Spleen (tissue), 11 donors: Measurements from ENCODE around the gene SLC7A8. TPM values are rescaled to one million over a fixed set of nuclear protein-coding genes. Genes with fewer than 3 reads are reported as not detected.

Experiments
- DNase-seq: peaks from one replicate; pipeline ENCODE4 v3.0.0-alpha.2; 2020
- H3K27ac ChIP-seq, 8 donors: fragments of 200-600 bp; sonication (generic) in 7 of 8; 1 replicate in 4 of 8; 2 replicates in 4 of 8; pipeline versions ENCODE4 v1.5.0 to v1.8.0; 2016 to 2021; ENCODE audit warnings: inconsistent platforms in 4 of 8, mild to moderate bottlenecking in 4 of 8, moderate library complexity in 1 of 8
- H3K27me3 ChIP-seq, 7 donors: fragments of 200-600 bp; sonication (generic) in 6 of 7; replicated peaks in 1 of 7; 1 replicate in 4 of 7; 2 replicates in 3 of 7; pipeline versions ENCODE4 v1.5.0 to v1.8.0; 2016 to 2021; ENCODE audit warnings: inconsistent platforms in 3 of 7, mild to moderate bottlenecking in 1 of 7
- H3K36me3 ChIP-seq, 6 donors: fragments of 200-600 bp; sonication (generic) in 5 of 6; 1 replicate in 4 of 6; 2 replicates in 2 of 6; pipeline versions ENCODE4 v1.5.0 to v1.8.0; 2016 to 2021; ENCODE audit warnings: inconsistent platforms in 2 of 6
- H3K4me1 ChIP-seq, 6 donors: fragments of 200-600 bp; sonication (generic) in 5 of 6; 1 replicate in 3 of 6; 2 replicates in 3 of 6; pipeline versions ENCODE4 v1.5.0 to v1.8.0; 2016 to 2021; ENCODE audit warnings: inconsistent platforms in 3 of 6
- H3K4me3 ChIP-seq, 8 donors: fragments of 200-600 bp; sonication (generic) in 7 of 8; 1 replicate in 4 of 8; 2 replicates in 4 of 8; pipeline versions ENCODE4 v1.5.0 to v1.8.0; 2016 to 2021; ENCODE audit warnings: inconsistent platforms in 4 of 8, mild to moderate bottlenecking in 4 of 8, moderate library complexity in 2 of 8
- H3K9me3 ChIP-seq, 8 donors: fragments of 200-600 bp; sonication (generic) in 7 of 8; 1 replicate in 4 of 8; 2 replicates in 4 of 8; pipeline versions ENCODE4 v1.5.0 to v1.8.0; 2016 to 2021; ENCODE audit warnings: inconsistent platforms in 4 of 8
- CTCF ChIP-seq, 11 experiments: fragments of 200-600 bp in 7 of 11; fragments of 450-650 bp in 4 of 11; sonication (generic) in 4 of 11; IDR thresholded peaks in 8 of 11; conservative IDR thresholded peaks in 3 of 11; 1 replicate in 7 of 11; 2 replicates in 4 of 11; pipeline versions ENCODE4 v1.4.0 to v1.8.0; 2016 to 2021; ENCODE audit warnings: antibody characterized with exemption in 11 of 11, inconsistent platforms in 4 of 11, mild to moderate bottlenecking in 1 of 11
- POLR2A ChIP-seq, 3 donors: fragments of 450-650 bp; IDR thresholded peaks; one replicate each; pipeline ENCODE4 v1.5.1; 2017; ENCODE audit warnings: antibody characterized with exemption in 3 of 3, mild to moderate bottlenecking in 1 of 3
- POLR2AphosphoS5 ChIP-seq, 3 donors: sonication (generic); formaldehyde crosslinking; IDR thresholded peaks; one replicate each; pipeline ENCODE4 v1.5.1; 2017; ENCODE audit warnings: antibody characterized with exemption in 3 of 3
- WGBS, 5 donors: extraction: QIAGEN DNeasy Blood & Tissue Kit in 3 of 5; methylation state at CpG; one replicate each; pipeline versions ENCODE4 v1.1.5 to v1.1.7; 2013 to 2018; 5-methylcytosine and 5-hydroxymethylcytosine counted together
- intact Hi-C: fragments of 100-400 bp; cut with DNase I; formaldehyde crosslinking; loops from one replicate; pipeline ENCODE4 v1.15.0; 2023; ENCODE audit warnings: low total_unique reads
- polyA plus RNA-seq, 3 donors: library from polyadenylated mRNA; stranded (reverse); fragments of 200-250 nt; gene quantifications; one replicate each; pipeline ENCODE4 v1.2.1, GENCODE V29; 2013
- total RNA-seq, 7 donors: library from RNA; depleted of rRNA in 3 of 7; stranded (reverse); fragments of >200 nt in 3 of 7; fragmentation: NEBNext Ultra II Directional in 4 of 7; extraction: Animal tissue kit (Norgen Biotek cat#: 25700) in 4 of 7; gene quantifications; one replicate each; pipeline versions ENCODE4 v1.1.0 to v1.2.1, GENCODE V29; 2016 to 2021
- donor health status: healthy with polysubstance abuse.
- donor health status: DM: no; HTN: no; CAD: no; lungs with moderate emphysema.
- donor health status: DM: no; HTN: no; CAD: no.
- donor health status: Bipolar disorder and iron deficiency.
- donor health status: healthy.
- donor health status: DM: no; HTN: no; CAD: no.
- donor health status: DM: yes; HTN: yes; CAD: no.

The SLC7A8 gene
- total and polyA plus RNA-seq, 10 donors, result 3.5 to 106 (median 36.7) TPM

GRCh38 chr14:23187925-23188324 is 4.5 kb upstream of the SLC7A8 start:
- Histone ChIP-seq H3K27me3 (peaks cover 0 to 3% (median 0%) of the 10 kb centered on the region in 7 donors), H3K4me3 (no peak overlapping the region), H3K27ac (no peak overlapping the region), H3K9me3 (no peaks in the 10 kb centered on the region), H3K36me3 (no peaks in the 10 kb centered on the region), H3K4me1 (peaks cover 0 to 20% (median 10%) of the 10 kb centered on the region in 6 donors)
- WGBS, 5 donors, result 81 to 93% (median 86%) methylated on average over 2 of the region's 2 CpGs
- TF ChIP-seq POLR2AphosphoS5 (IDR thresholded peaks at IDR 0.05) (no peak), POLR2A (IDR thresholded peaks at IDR 0.05) (no peak), CTCF (IDR thresholded peaks at IDR 0.05 in 8 of 11, conservative IDR thresholded peaks at IDR 0.05 in 3 of 11) (no peak)
- no peak for DNase-seq
- intact Hi-C loops, result loop anchor here (2.0 kb wide), 1 partner anchor 67 kb away; no protein-coding TSS in a partner anchor

GRCh38 chr14:23186913-23187654 is 3.6 kb upstream of the SLC7A8 start:
- H3K27me3 ChIP-seq, result peaks cover 0 to 8% (median 0%) of the 10 kb centered on the region in 7 donors
- no peak for DNase-seq
- no peak overlapping the region for H3K4me3 ChIP-seq
- no peak for TF ChIP-seq POLR2A (IDR thresholded peaks at IDR 0.05)
- peak; percentile 64 to 87 (median 78) for TF ChIP-seq CTCF (IDR thresholded peaks at IDR 0.05 in 8 of 11, conservative IDR thresholded peaks at IDR 0.05 in 3 of 11)
- WGBS, 5 donors, result 50 to 60% (median 53%) methylated on average over 12 of the region's 12 CpGs
- intact Hi-C loops, result loop anchor here (2.0 kb wide), 1 partner anchor 66 kb away; no protein-coding TSS in a partner anchor
- peaks cover 4 to 28% (median 16%) of the 10 kb centered on the region in 6 donors for H3K4me1 ChIP-seq
- H3K36me3 ChIP-seq, result no peaks in the 10 kb centered on the region
- H3K9me3 ChIP-seq, result no peaks in the 10 kb centered on the region
- H3K27ac ChIP-seq, result no peak overlapping the region

GRCh38 chr14:23185063-23185462 is 1.6 kb upstream of the SLC7A8 start:
- WGBS, 5 donors, result 58 to 77% (median 62%) methylated on average over 3 of the region's 3 CpGs
- Histone ChIP-seq H3K36me3 (no peaks in the 10 kb centered on the region), H3K9me3 (no peaks in the 10 kb centered on the region), H3K27ac (no peak overlapping the region), H3K4me3 (no peak overlapping the region), H3K4me1 (peaks cover 4 to 37% (median 19%) of the 10 kb centered on the region in 6 donors), H3K27me3 (peaks cover 0 to 27% (median 0%) of the 10 kb centered on the region in 7 donors)
- intact Hi-C loops, result no loop called here
- no peak for DNase-seq
- TF ChIP-seq CTCF (IDR thresholded peaks at IDR 0.05 in 8 of 11, conservative IDR thresholded peaks at IDR 0.05 in 3 of 11) (no peak), POLR2A (IDR thresholded peaks at IDR 0.05) (no peak), POLR2AphosphoS5 (IDR thresholded peaks at IDR 0.05) (no peak)

GRCh38 chr14:23183158-23183470 is 346 bp downstream of the SLC7A8 start:
- Histone ChIP-seq H3K27me3 (peaks cover 0 to 30% (median 0%) of the 10 kb centered on the region in 7 donors), H3K4me1 (peaks cover 4 to 44% (median 19%) of the 10 kb centered on the region in 6 donors), H3K27ac (peak overlapping the region in 5 of 8 donors; percentile 12 to 62 (median 53)), H3K9me3 (no peaks in the 10 kb centered on the region), H3K36me3 (no peaks in the 10 kb centered on the region), H3K4me3 (peak overlapping the region; percentile 39 to 70 (median 45))
- TF ChIP-seq POLR2A (IDR thresholded peaks at IDR 0.05) (no peak), CTCF (IDR thresholded peaks at IDR 0.05 in 8 of 11, conservative IDR thresholded peaks at IDR 0.05 in 3 of 11) (no peak)
- intact Hi-C loops, result no loop called here
- DNase-seq, result no peak
- WGBS, 5 donors, result 0 to 4% (median 1%) methylated on average over 4 of the region's 4 CpGs
